ENCODE results near the gene MGRN1.

- TF ChIP-seq POLR2A (IDR thresholded peaks at IDR 0.05) = no peak
- TF ChIP-seq, protein P1, sequence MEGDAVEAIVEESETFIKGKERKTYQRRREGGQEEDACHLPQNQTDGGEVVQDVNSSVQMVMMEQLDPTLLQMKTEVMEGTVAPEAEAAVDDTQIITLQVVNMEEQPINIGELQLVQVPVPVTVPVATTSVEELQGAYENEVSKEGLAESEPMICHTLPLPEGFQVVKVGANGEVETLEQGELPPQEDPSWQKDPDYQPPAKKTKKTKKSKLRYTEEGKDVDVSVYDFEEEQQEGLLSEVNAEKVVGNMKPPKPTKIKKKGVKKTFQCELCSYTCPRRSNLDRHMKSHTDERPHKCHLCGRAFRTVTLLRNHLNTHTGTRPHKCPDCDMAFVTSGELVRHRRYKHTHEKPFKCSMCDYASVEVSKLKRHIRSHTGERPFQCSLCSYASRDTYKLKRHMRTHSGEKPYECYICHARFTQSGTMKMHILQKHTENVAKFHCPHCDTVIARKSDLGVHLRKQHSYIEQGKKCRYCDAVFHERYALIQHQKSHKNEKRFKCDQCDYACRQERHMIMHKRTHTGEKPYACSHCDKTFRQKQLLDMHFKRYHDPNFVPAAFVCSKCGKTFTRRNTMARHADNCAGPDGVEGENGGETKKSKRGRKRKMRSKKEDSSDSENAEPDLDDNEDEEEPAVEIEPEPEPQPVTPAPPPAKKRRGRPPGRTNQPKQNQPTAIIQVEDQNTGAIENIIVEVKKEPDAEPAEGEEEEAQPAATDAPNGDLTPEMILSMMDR (IDR thresholded peaks at IDR 0.05) = no peak
Measured at GRCh38 chr16:4633910-4634635, 9.4 kb downstream of the MGRN1 start.
